Psoas muscle (tissue), 8 donors: ENCODE data around the gene PTPN3. TPM values are rescaled to one million over a fixed set of nuclear protein-coding genes. Genes with fewer than 3 reads are reported as not detected.

Source experiments
- ATAC-seq, 4 donors: fragments of 200-7000 bp; cut with Tn5 transposase; one replicate each; pipeline ENCODE4 v1.9.1; 2020; ENCODE audit warnings: moderate library complexity in 3 of 4, mild to moderate bottlenecking in 2 of 4
- DNase-seq, 2 donors: peaks; one replicate each; pipeline ENCODE4 v3.0.0-alpha.2; 2020
- H3K27ac ChIP-seq: fragments of 200-600 bp; one replicate; pipeline ENCODE4 v1.8.0; 2022
- H3K27me3 ChIP-seq, 3 donors: fragments of 200-600 bp in 1 of 3; one replicate each; pipeline versions ENCODE4 v1.6.1 to v1.8.0; 2013 to 2022; ENCODE audit warnings: low read length in 2 of 3, mild to moderate bottlenecking in 2 of 3, moderate library complexity in 1 of 3; ENCODE audit not compliant: insufficient read depth in 3 of 3
- H3K36me3 ChIP-seq, 2 donors: fragments of 200-600 bp in 1 of 2; one replicate each; pipeline versions ENCODE4 v1.6.1 to v1.8.0; 2013 to 2022; ENCODE audit warnings: low read depth in 1 of 2, mild to moderate bottlenecking in 1 of 2, moderate library complexity in 1 of 2; ENCODE audit not compliant: insufficient read depth in 1 of 2
- H3K4me1 ChIP-seq: fragments of 200-600 bp; one replicate; pipeline ENCODE4 v1.8.0; 2022
- H3K4me3 ChIP-seq: fragments of 200-600 bp; one replicate; pipeline ENCODE4 v1.8.0; 2022; ENCODE audit warnings: mild to moderate bottlenecking
- H3K9me3 ChIP-seq: fragments of 200-600 bp; one replicate; pipeline ENCODE4 v1.8.0; 2022
- CTCF ChIP-seq: fragments of 200-600 bp; IDR thresholded peaks from one replicate; pipeline ENCODE4 v1.8.0; 2022; ENCODE audit warnings: antibody characterized with exemption
- WGBS, 3 donors: extraction: QIAGEN DNeasy Blood & Tissue Kit; methylation state at CpG; one replicate each; pipeline versions ENCODE4 v1.1.6 to v1.1.7; 2013; 5-methylcytosine and 5-hydroxymethylcytosine counted together
- intact Hi-C, 2 donors: fragments of 100-400 bp; cut with DNase I; formaldehyde crosslinking; loops; one replicate each; pipeline versions ENCODE4 v1.11.0 to v1.14.2; 2022
- polyA plus RNA-seq, 3 donors: library from polyadenylated mRNA; stranded (reverse); fragments of 200-250 nt; gene quantifications; one replicate each; pipeline ENCODE4 v1.2.3, GENCODE V29; 2013
- total RNA-seq, 4 donors: library from RNA; stranded (reverse); fragmentation: NEBNext Ultra II Directional in 2 of 4; extraction: Animal tissue kit (Norgen Biotek cat#: 25700) in 2 of 4; gene quantifications; one replicate each; pipeline versions ENCODE4 v1.2.1 to v1.2.4, GENCODE V29; 2021 to 2023
- donor health status: healthy with polysubstance abuse.
- donor health status: DM: no; HTN: no; CAD: no; lungs with moderate emphysema.
- donor health status: Bipolar disorder and iron deficiency.
- donor health status: healthy.
- donor health status: DM: yes; HTN: yes; CAD: no.
- donor health status: DM: no; HTN: no; CAD: no.
- donor health status: DM: no; HTN: no; CAD: no.
- donor health status: DM: yes; HTN: yes; CAD: no.

Gene PTPN3
- total and polyA plus RNA-seq, 7 donors: 8.8 to 130 (median 46.5) TPM

GRCh38 chr9:109335929-109336328, 162.2 kb downstream of the PTPN3 start:
- intact Hi-C loops: no loop called here
- no peaks in the 10 kb centered on the region for H3K36me3 ChIP-seq
- H3K4me1 ChIP-seq: no peaks in the 10 kb centered on the region
- H3K27me3 ChIP-seq: no peaks in the 10 kb centered on the region
- DNase-seq (no peak), ATAC-seq (no peak)
- no peak overlapping the region for H3K27ac ChIP-seq
- TF ChIP-seq CTCF: no peak
- H3K9me3 ChIP-seq: no peaks in the 10 kb centered on the region
- 87 to 92% (median 88%) methylated on average over 2 of the region's 2 CpGs for WGBS, 3 donors
- H3K4me3 ChIP-seq: no peak overlapping the region

GRCh38 chr9:109335121-109335520, 163.0 kb downstream of the PTPN3 start:
- ATAC-seq (no peak), DNase-seq (no peak)
- Histone ChIP-seq H3K4me1 (no peaks in the 10 kb centered on the region), H3K4me3 (no peak overlapping the region), H3K27ac (no peak overlapping the region), H3K9me3 (no peaks in the 10 kb centered on the region), H3K36me3 (no peaks in the 10 kb centered on the region), H3K27me3 (no peaks in the 10 kb centered on the region)
- 75 to 79% (median 77%) methylated on average over 7 of the region's 7 CpGs for WGBS, 3 donors
- intact Hi-C loops: no loop called here
- no peak for TF ChIP-seq CTCF

GRCh38 chr9:109331353-109331752, 166.8 kb downstream of the PTPN3 start:
- Histone ChIP-seq H3K4me3 (no peak overlapping the region), H3K36me3 (no peaks in the 10 kb centered on the region), H3K9me3 (no peaks in the 10 kb centered on the region), H3K27me3 (peaks cover 0 to 4% (median 0%) of the 10 kb centered on the region in 3 donors), H3K4me1 (no peaks in the 10 kb centered on the region), H3K27ac (no peak overlapping the region)
- WGBS, 3 donors: 34 to 40% (median 35%) methylated on average over 5 of the region's 5 CpGs
- ATAC-seq (peak in 2 of 4 donors; percentile 29 to 44), DNase-seq (peak in 1 of 2 donors; percentile 26)
- no peak for TF ChIP-seq CTCF
- intact Hi-C loops: no loop called here

GRCh38 chr9:109329638-109330258, 168.4 kb downstream of the PTPN3 start:
- Histone ChIP-seq H3K27me3 (peaks cover 0 to 4% (median 0%) of the 10 kb centered on the region in 3 donors), H3K36me3 (no peaks in the 10 kb centered on the region), H3K4me1 (no peaks in the 10 kb centered on the region), H3K27ac (no peak overlapping the region), H3K4me3 (no peak overlapping the region), H3K9me3 (no peaks in the 10 kb centered on the region)
- WGBS, 3 donors: 48 to 65% (median 49%) methylated on average over 11 of the region's 11 CpGs
- peak in 1 of 4 donors; percentile 18 for ATAC-seq
- no peak for DNase-seq
- intact Hi-C loops: no loop called here
- TF ChIP-seq CTCF: no peak
